ENCODE results near the gene STK35.

- TF ChIP-seq CTCF (IDR thresholded peaks at IDR 0.05) (no peak), ZFX (IDR thresholded peaks at IDR 0.05; ENCODE audit: borderline replicate concordance) (no peak)
Observed at GRCh38 chr20:2152317-2152716, 50.7 kb downstream of the STK35 start.
